CD4-positive, alpha-beta memory T cell (primary cell): Measurements from ENCODE around the gene VWA3B. TPM values are rescaled to one million over a fixed set of nuclear protein-coding genes. Genes with fewer than 3 reads are reported as not detected.
"Not testable (repeated sequence)": the region's sequence is repeated elsewhere in the genome, so short reads cannot be mapped to it uniquely, and the experiment has no call there.

Experiments
- CTCF ChIA-PET: fragments of 350-600 bp; sonication (Branson Sonifier 250); formaldehyde crosslinking; loops from one replicate; lab custom pipeline; 2021; ENCODE audit warnings: inconsistent platforms; ENCODE audit not compliant: partially characterized antibody; lab: Charles Lee
- POLR2A ChIA-PET: fragments of 350-600 bp; sonication (Branson Sonifier 250); formaldehyde crosslinking; loops from one replicate; lab custom pipeline; 2021; ENCODE audit not compliant: partially characterized antibody; lab: Charles Lee
- DNase-seq, 5 donors: peaks; one replicate each; pipeline versions ENCODE4 v3.0.0 to v3.0.0-alpha.2; 2020 to 2022; ENCODE audit warnings: mixed read lengths in 1 of 5
- H3K27ac ChIP-seq: one replicate; pipeline ENCODE4 v1.7.0; 2013; ENCODE audit warnings: low read depth, low read length
- H3K27me3 ChIP-seq: 2 replicates; pipeline ENCODE4 v1.7.0; 2013; ENCODE audit warnings: mild to moderate bottlenecking, low read length, moderate library complexity; ENCODE audit not compliant: insufficient read depth
- H3K36me3 ChIP-seq: 2 replicates; pipeline ENCODE4 v1.7.0; 2013; ENCODE audit warnings: mild to moderate bottlenecking, low read length, moderate library complexity; ENCODE audit not compliant: insufficient read depth
- H3K4me1 ChIP-seq: 2 replicates; pipeline ENCODE4 v1.7.0; 2013; ENCODE audit warnings: mild to moderate bottlenecking, low read length, moderate library complexity; ENCODE audit not compliant: insufficient read depth
- H3K4me3 ChIP-seq, 2 donors: one replicate each; pipeline ENCODE4 v1.7.0; 2013; ENCODE audit warnings: low read length in 2 of 2, mild to moderate bottlenecking in 1 of 2
- H3K9me3 ChIP-seq, 2 donors: one replicate each; pipeline ENCODE4 v1.7.0; 2013; ENCODE audit warnings: low read length in 2 of 2, control low read depth in 1 of 2; ENCODE audit not compliant: control insufficient read depth in 1 of 2
- H3K27ac Mint-ChIP-seq, 7 donors: one replicate each; pipeline ENCODE4 v1.8.0; 2020 to 2021; ENCODE audit warnings: mixed read lengths in 7 of 7, mild to moderate bottlenecking in 6 of 7, inconsistent platforms in 3 of 7, moderate library complexity in 3 of 7
- H3K27me3 Mint-ChIP-seq, 2 donors: one replicate each; pipeline ENCODE4 v1.8.0; 2020 to 2021; ENCODE audit warnings: mixed read lengths in 2 of 2
- H3K36me3 Mint-ChIP-seq, 2 donors: one replicate each; pipeline ENCODE4 v1.8.0; 2020 to 2021; ENCODE audit warnings: mixed read lengths in 2 of 2, inconsistent platforms in 1 of 2, mild to moderate bottlenecking in 1 of 2
- H3K4me1 Mint-ChIP-seq, 4 donors: one replicate each; pipeline ENCODE4 v1.8.0; 2020 to 2021; ENCODE audit warnings: mixed read lengths in 4 of 4, mild to moderate bottlenecking in 1 of 4
- H3K4me3 Mint-ChIP-seq, 8 donors: one replicate each; pipeline ENCODE4 v1.8.0; 2020 to 2021; ENCODE audit warnings: mixed read lengths in 8 of 8, mild to moderate bottlenecking in 7 of 8, moderate library complexity in 6 of 8, inconsistent platforms in 3 of 8
- H3K9me3 Mint-ChIP-seq, 8 donors: one replicate each; pipeline ENCODE4 v1.8.0; 2020 to 2021; ENCODE audit warnings: mixed read lengths in 8 of 8, mild to moderate bottlenecking in 5 of 8, inconsistent platforms in 3 of 8, moderate library complexity in 1 of 8
- intact Hi-C: fragments of 100-400 bp; cut with micrococcal nuclease; formaldehyde crosslinking; loops from one replicate; pipeline ENCODE4 v1.15.1; 2023
- polyA plus RNA-seq, 2 donors: library from polyadenylated mRNA; unstranded; fragments of 300-500 nt; fragmentation: Illumina TruSeq; gene quantifications; one replicate each; pipeline ENCODE4 v1.2.3, GENCODE V29; 2021
- total RNA-seq, 2 experiments: library from RNA; stranded (reverse); gene quantifications; one replicate each; pipeline ENCODE4 v1.2.3, GENCODE V29; 2021

The VWA3B gene
- total and polyA plus RNA-seq, 4 experiments from 2014 or later = not detected

- H3K36me3 ChIP-seq = no peaks in the 10 kb centered on the region
- Mint-ChIP-seq H3K27ac (peak overlapping the region in 1 of 7 donors; percentile 16), H3K4me3 (no peak overlapping the region), H3K9me3 (peaks cover 0 to 29% (median 24%) of the 10 kb centered on the region in 8 donors), H3K27me3 (peaks cover 15 to 24% of the 10 kb centered on the region in 2 donors), H3K4me1 (no peaks in the 10 kb centered on the region), H3K36me3 (peaks cover 5 to 14% of the 10 kb centered on the region in 2 donors)
- intact Hi-C loops = no loop called here
- H3K27me3 ChIP-seq = peaks cover 8% of the 10 kb centered on the region
- no peak overlapping the region for H3K4me3 ChIP-seq
- no peak overlapping the region for H3K27ac ChIP-seq
- ChIA-PET POLR2A (no interaction called here), CTCF (no interaction called here)
- DNase-seq = no peak
- H3K9me3 ChIP-seq = peaks cover 5 to 7% of the 10 kb centered on the region in 2 donors
- no peaks in the 10 kb centered on the region for H3K4me1 ChIP-seq
Observed at GRCh38 chr2:98258906-98259305, 171.9 kb downstream of the VWA3B start.

DNA sequence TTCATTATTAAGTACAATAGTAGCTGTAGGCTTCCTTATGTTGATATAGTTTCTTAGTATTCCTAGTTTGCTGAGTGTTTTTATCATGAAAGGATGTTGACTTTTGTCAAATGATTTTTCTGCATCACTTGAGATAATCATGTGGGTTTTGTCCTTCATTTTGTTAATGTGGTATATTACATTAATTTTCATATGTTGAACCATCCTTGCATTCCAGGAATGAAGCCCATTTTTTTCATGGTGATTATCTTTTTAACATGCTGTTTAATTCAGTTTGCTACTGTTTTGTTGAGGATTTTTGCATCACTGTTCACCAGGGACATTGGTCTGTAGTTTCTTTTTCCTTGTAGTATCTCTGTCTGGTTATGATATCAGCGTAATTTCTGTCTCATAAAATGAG lies 176.4 kb downstream of the VWA3B start:
- peaks cover 5 to 17% of the 10 kb centered on the region in 2 donors for H3K36me3 Mint-ChIP-seq
- H3K27me3 Mint-ChIP-seq = peaks cover 13 to 18% of the 10 kb centered on the region in 2 donors
- intact Hi-C loops = no loop called here
- Histone ChIP-seq H3K36me3 (no peaks in the 10 kb centered on the region), H3K27me3 (peaks cover 8% of the 10 kb centered on the region), H3K27ac (no peak overlapping the region), H3K9me3 (peaks cover 5 to 10% of the 10 kb centered on the region in 2 donors), H3K4me1 (no peaks in the 10 kb centered on the region), H3K4me3 (no peak overlapping the region)
- POLR2A ChIA-PET = no interaction called here
- CTCF ChIA-PET = no interaction called here
- no peak for DNase-seq
- H3K27ac Mint-ChIP-seq = no peak overlapping the region
- no peaks in the 10 kb centered on the region for H3K4me1 Mint-ChIP-seq
- H3K4me3 Mint-ChIP-seq = no peak overlapping the region
- peaks cover 0 to 51% (median 36%) of the 10 kb centered on the region in 8 donors for H3K9me3 Mint-ChIP-seq

- DNase-seq, H3K4me3 ChIP-seq, H3K36me3 ChIP-seq, H3K27me3 Mint-ChIP-seq, H3K27me3 ChIP-seq, H3K27ac ChIP-seq, H3K4me1 ChIP-seq, H3K9me3 ChIP-seq, POLR2A ChIA-PET, intact Hi-C loops, H3K4me1 Mint-ChIP-seq, H3K36me3 Mint-ChIP-seq, H3K27ac Mint-ChIP-seq: not testable (repeated sequence)
- peaks cover 0 to 49% (median 32%) of the 10 kb centered on the region in 8 donors for H3K9me3 Mint-ChIP-seq
- H3K4me3 Mint-ChIP-seq = peak overlapping the region in 1 of 8 donors; percentile 5
- CTCF ChIA-PET = interaction anchor here (0.6 to 3.0 kb wide), 3 partner anchors 90 to 462 kb away, joined by 3 to 26 read pairs (median 10); no protein-coding TSS in a partner anchor
Observed at GRCh38 chr2:98268225-98268624, 181.3 kb downstream of the VWA3B start.

- no peaks in the 10 kb centered on the region for H3K36me3 ChIP-seq
- H3K27me3 ChIP-seq = no peaks in the 10 kb centered on the region
- ChIA-PET CTCF (interaction anchor here (1.0 to 3.0 kb wide), 3 partner anchors 13 to 463 kb away, joined by 3 to 26 read pairs (median 10); no protein-coding TSS in a partner anchor), POLR2A (no interaction called here)
- Mint-ChIP-seq H3K27me3 (peaks cover 8% of the 10 kb centered on the region in 2 donors), H3K4me3 (no peak overlapping the region), H3K36me3 (peaks cover 0 to 1% of the 10 kb centered on the region in 2 donors), H3K27ac (no peak overlapping the region), H3K9me3 (peaks cover 0 to 38% (median 22%) of the 10 kb centered on the region in 8 donors), H3K4me1 (no peaks in the 10 kb centered on the region)
- intact Hi-C loops = no loop called here
- no peaks in the 10 kb centered on the region for H3K4me1 ChIP-seq
- no peak overlapping the region for H3K4me3 ChIP-seq
- no peak overlapping the region for H3K27ac ChIP-seq
- H3K9me3 ChIP-seq = peaks cover 0 to 3% of the 10 kb centered on the region in 2 donors
- peak in 2 of 5 donors; percentile 2 to 5 for DNase-seq
Observed at GRCh38 chr2:98269274-98269673, 182.3 kb downstream of the VWA3B start.

- Mint-ChIP-seq H3K9me3 (peaks cover 0 to 33% (median 16%) of the 10 kb centered on the region in 8 donors), H3K27me3 (peaks cover 8 to 10% of the 10 kb centered on the region in 2 donors), H3K27ac (no peak overlapping the region), H3K4me3 (no peak overlapping the region), H3K4me1 (no peaks in the 10 kb centered on the region), H3K36me3 (peaks cover 0 to 1% of the 10 kb centered on the region in 2 donors)
- intact Hi-C loops = no loop called here
- no peaks in the 10 kb centered on the region for H3K4me1 ChIP-seq
- H3K4me3 ChIP-seq = no peak overlapping the region
- POLR2A ChIA-PET = no interaction called here
- no peaks in the 10 kb centered on the region for H3K27me3 ChIP-seq
- no peaks in the 10 kb centered on the region for H3K36me3 ChIP-seq
- no peaks in the 10 kb centered on the region for H3K9me3 ChIP-seq
- DNase-seq = no peak
- CTCF ChIA-PET = interaction anchor here (1.0 to 3.0 kb wide), 4 partner anchors 12 to 463 kb away, joined by 3 to 26 read pairs (median 6); no protein-coding TSS in a partner anchor
- H3K27ac ChIP-seq = no peak overlapping the region
Observed at GRCh38 chr2:98269830-98270229, 182.9 kb downstream of the VWA3B start.

DNA sequence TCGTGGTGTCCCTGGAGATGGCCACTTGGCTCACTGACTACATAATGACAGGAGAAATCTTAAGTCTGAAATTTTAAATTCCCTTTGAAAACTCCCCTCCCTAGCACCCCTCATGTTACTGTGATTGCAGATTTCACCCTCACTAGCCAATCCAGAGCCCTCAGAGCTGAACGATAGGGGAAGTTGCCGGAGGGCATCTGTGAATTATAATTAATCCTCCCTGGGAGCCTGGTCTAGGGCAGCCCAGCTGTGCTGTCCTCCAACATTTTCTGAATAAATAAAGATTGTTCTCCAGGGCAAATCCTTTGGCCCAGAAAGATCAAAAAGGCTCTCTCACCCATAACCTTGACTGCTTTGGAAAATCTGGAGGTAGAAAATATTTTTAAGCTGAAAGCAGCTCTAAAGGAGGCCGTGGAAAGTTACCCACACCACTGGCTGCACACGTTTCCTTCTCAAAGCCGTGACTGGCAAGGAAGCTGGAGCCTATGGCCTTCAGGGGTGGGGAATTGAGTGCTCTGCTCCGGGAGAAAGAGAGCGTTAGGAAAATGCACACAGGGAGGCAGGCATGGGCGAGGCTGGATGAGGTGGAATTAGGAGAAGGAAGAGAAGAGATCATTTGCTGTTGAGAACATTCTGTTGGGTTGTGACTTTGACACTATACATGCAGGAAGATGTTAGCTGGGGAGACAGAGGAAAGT lies 190.3 kb downstream of the VWA3B start:
- H3K4me1 ChIP-seq = no peaks in the 10 kb centered on the region
- Mint-ChIP-seq H3K27ac (no peak overlapping the region), H3K4me3 (no peak overlapping the region), H3K36me3 (no peaks in the 10 kb centered on the region), H3K4me1 (no peaks in the 10 kb centered on the region), H3K27me3 (peaks cover 17 to 33% of the 10 kb centered on the region in 2 donors), H3K9me3 (no peaks in the 10 kb centered on the region)
- no peak overlapping the region for H3K4me3 ChIP-seq
- CTCF ChIA-PET = no interaction called here
- intact Hi-C loops = no loop called here
- POLR2A ChIA-PET = no interaction called here
- no peaks in the 10 kb centered on the region for H3K9me3 ChIP-seq
- no peaks in the 10 kb centered on the region for H3K36me3 ChIP-seq
- H3K27me3 ChIP-seq = no peaks in the 10 kb centered on the region
- no peak overlapping the region for H3K27ac ChIP-seq
- no peak for DNase-seq

- POLR2A ChIA-PET = no interaction called here
- H3K27me3 Mint-ChIP-seq = peaks cover 17 to 33% of the 10 kb centered on the region in 2 donors
- H3K27ac ChIP-seq = no peak overlapping the region
- H3K36me3 ChIP-seq = no peaks in the 10 kb centered on the region
- H3K4me1 ChIP-seq = no peaks in the 10 kb centered on the region
- CTCF ChIA-PET = no interaction called here
- H3K27me3 ChIP-seq = no peaks in the 10 kb centered on the region
- H3K4me3 Mint-ChIP-seq = no peak overlapping the region
- H3K9me3 Mint-ChIP-seq = no peaks in the 10 kb centered on the region
- no peaks in the 10 kb centered on the region for H3K9me3 ChIP-seq
- H3K27ac Mint-ChIP-seq = no peak overlapping the region
- no peak overlapping the region for H3K4me3 ChIP-seq
- no peaks in the 10 kb centered on the region for H3K36me3 Mint-ChIP-seq
- H3K4me1 Mint-ChIP-seq = no peaks in the 10 kb centered on the region
- intact Hi-C loops = no loop called here
- DNase-seq = no peak
Observed at GRCh38 chr2:98278074-98278473, 191.1 kb downstream of the VWA3B start.
